HCT116 (cell line): ENCODE measurements around the gene DCD.

Source experiments
- EZH2 ChIP-seq: fragments of 200-600 bp; sonication (generic); IDR thresholded peaks from 2 replicates; pipeline ENCODE4 v1.6.1; 2017; ENCODE audit warnings: antibody characterized with exemption, mixed run types
- POLR2A ChIP-seq: IDR thresholded peaks from 2 replicates; pipeline ENCODE4 v1.7.0; 2011; ENCODE audit warnings: borderline replicate concordance; ENCODE audit not compliant: insufficient read depth, insufficient read length; ENCODE audit errors: extremely low read depth
- TF ChIP-seq, protein P1 (sequence below), 3 experiments: fragments of 200-600 bp in 1 of 3; sonication (generic) in 1 of 3; IDR thresholded peaks in 2 of 3; conservative IDR thresholded peaks in 1 of 3; 2 replicates each; pipeline ENCODE4 v1.5.1; 2012 to 2017; ENCODE audit warnings: low read depth in 2 of 3, low read length in 2 of 3, antibody characterized with exemption in 1 of 3, borderline replicate concordance in 1 of 3, control low read depth in 1 of 3, mild to moderate bottlenecking in 1 of 3, mixed read lengths in 1 of 3, mixed run types in 1 of 3, moderate library complexity in 1 of 3; ENCODE audit not compliant: insufficient read depth in 1 of 3

DNA sequence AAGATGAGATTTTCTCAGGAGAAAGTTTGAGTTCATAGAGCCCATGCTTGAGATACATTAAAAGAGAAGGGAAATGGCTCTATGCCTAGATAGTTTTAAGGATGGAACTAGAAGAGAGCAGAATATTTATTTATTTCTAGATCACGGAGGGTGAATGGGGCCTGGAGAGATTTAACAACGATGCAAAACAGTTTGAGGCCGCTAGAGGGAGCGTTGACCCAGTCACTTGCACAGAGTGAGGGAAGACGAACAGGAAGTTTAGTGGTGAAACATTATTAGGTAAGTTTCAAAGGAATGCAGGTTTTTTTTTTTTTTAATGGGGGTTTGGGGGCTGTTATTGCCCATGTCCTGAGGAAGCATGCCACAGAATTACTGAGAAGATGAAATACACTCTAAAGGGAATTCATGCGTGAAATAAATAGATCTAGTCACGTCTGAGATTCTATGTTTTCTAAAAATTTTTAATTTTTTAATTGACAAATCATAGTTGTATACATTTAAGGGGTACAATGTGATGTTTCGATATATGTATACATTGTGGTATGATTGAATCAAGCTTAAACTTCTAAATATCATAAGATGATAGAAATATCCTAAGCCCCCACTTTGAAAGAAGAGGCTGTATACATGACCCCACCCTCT lies 44.9 kb downstream of the DCD start:
- TF ChIP-seq, protein P1, sequence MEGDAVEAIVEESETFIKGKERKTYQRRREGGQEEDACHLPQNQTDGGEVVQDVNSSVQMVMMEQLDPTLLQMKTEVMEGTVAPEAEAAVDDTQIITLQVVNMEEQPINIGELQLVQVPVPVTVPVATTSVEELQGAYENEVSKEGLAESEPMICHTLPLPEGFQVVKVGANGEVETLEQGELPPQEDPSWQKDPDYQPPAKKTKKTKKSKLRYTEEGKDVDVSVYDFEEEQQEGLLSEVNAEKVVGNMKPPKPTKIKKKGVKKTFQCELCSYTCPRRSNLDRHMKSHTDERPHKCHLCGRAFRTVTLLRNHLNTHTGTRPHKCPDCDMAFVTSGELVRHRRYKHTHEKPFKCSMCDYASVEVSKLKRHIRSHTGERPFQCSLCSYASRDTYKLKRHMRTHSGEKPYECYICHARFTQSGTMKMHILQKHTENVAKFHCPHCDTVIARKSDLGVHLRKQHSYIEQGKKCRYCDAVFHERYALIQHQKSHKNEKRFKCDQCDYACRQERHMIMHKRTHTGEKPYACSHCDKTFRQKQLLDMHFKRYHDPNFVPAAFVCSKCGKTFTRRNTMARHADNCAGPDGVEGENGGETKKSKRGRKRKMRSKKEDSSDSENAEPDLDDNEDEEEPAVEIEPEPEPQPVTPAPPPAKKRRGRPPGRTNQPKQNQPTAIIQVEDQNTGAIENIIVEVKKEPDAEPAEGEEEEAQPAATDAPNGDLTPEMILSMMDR (IDR thresholded peaks at IDR 0.05 in 2 of 3, conservative IDR thresholded peaks at IDR 0.05 in 1 of 3; ENCODE audit: borderline replicate concordance in 1 of 3, insufficient read depth in 1 of 3, low read depth in 2 of 3, low read length in 2 of 3) = peak; percentile 74 to 85 (median 84)
- TF ChIP-seq EZH2 (no peak), POLR2A (no peak)
